HEK293 (cell line): Measurements from ENCODE around the gene SCN5A.

ENCODE experiments used
- BCL11A ChIP-seq: fragments of 450-650 bp; formaldehyde crosslinking; IDR thresholded peaks from 2 replicates; pipeline ENCODE4 v1.5.1; 2016; ENCODE audit warnings: low read depth, missing biosample characterization, missing genetic modification characterization
- CTCF ChIP-seq: fragments of 450-650 bp; formaldehyde crosslinking; IDR thresholded peaks from 2 replicates; pipeline ENCODE4 v1.5.1; 2016; ENCODE audit warnings: missing biosample characterization, missing genetic modification characterization
- INSM2 ChIP-seq: fragments of 450-650 bp; formaldehyde crosslinking; IDR thresholded peaks from 2 replicates; pipeline ENCODE4 v1.5.1; 2016; ENCODE audit warnings: missing biosample characterization, missing genetic modification characterization
- REST ChIP-seq: fragments of 450-650 bp; formaldehyde crosslinking; IDR thresholded peaks from 2 replicates; pipeline ENCODE4 v1.5.1; 2016; ENCODE audit warnings: missing biosample characterization, missing genetic modification characterization
- YY1 ChIP-seq: fragments of 450-650 bp; formaldehyde crosslinking; IDR thresholded peaks from 2 replicates; pipeline ENCODE4 v1.5.1; 2018; ENCODE audit warnings: missing biosample characterization, missing genetic modification characterization
- ZEB2 ChIP-seq: fragments of 450-650 bp; formaldehyde crosslinking; IDR thresholded peaks from 2 replicates; pipeline ENCODE4 v1.5.1; 2016; ENCODE audit warnings: missing biosample characterization, missing genetic modification characterization
- ZSCAN18 ChIP-seq: fragments of 450-650 bp; formaldehyde crosslinking; IDR thresholded peaks from 2 replicates; pipeline ENCODE4 v1.5.1; 2016; ENCODE audit warnings: missing biosample characterization, missing genetic modification characterization

GRCh38 chr3:38563886-38564270 lies 85.6 kb downstream of the SCN5A start:
- TF ChIP-seq REST (tag by site-specific recombination) (no peak), ZSCAN18 (tag by site-specific recombination) (no peak), CTCF (tag by site-specific recombination) (no peak), INSM2 (tag by site-specific recombination) (no peak), ZEB2 (tag by site-specific recombination) (no peak), BCL11A (tag by site-specific recombination) (no peak), YY1 (tag by site-specific recombination) (no peak)
